ENCODE measurements around the gene SLC7A9. TPM values are rescaled to one million over a fixed set of nuclear protein-coding genes. Genes with fewer than 3 reads are reported as not detected.

SLC7A9 gene
- 0.63 and 3.4 TPM in 2 replicates for polyA plus RNA-seq

GRCh38 chr19:32869369-32869965, at the start of gene SLC7A9:
SLC7A9 (minus strand) TSS chr19:32869767; CDS start chr19:32868534, 1,233 bp downstream.

Other genes starting within 250 kb of the SLC7A9 start
- gene ANKRD27, start 194.6 kb downstream of the SLC7A9 start, polyA plus RNA-seq, result 4.8 and 7.5 TPM in 2 replicates
- 1.1 TPM in 1 of 2 replicates, not detected in the other for gene RGS9BP, start 193.9 kb downstream of the SLC7A9 start, polyA plus RNA-seq
- 2.1 and 7.5 TPM in 2 replicates for gene NUDT19, start 177.9 kb downstream of the SLC7A9 start, polyA plus RNA-seq
- gene TDRD12, start 150.0 kb downstream of the SLC7A9 start, polyA plus RNA-seq, result 0.10 TPM in 1 of 2 replicates, not detected in the other
- 3.7 and 15.6 TPM in 2 replicates for gene CEP89, start 102.2 kb upstream of the SLC7A9 start, polyA plus RNA-seq
- gene FAAP24, start 102.5 kb upstream of the SLC7A9 start, polyA plus RNA-seq, result 2.1 TPM in 1 of 2 replicates, not detected in the other
- 4.7 and 5.0 TPM in 2 replicates for gene RHPN2, start 195.1 kb upstream of the SLC7A9 start, polyA plus RNA-seq
- 2.1 and 3.4 TPM in 2 replicates for gene GPATCH1, start 211.4 kb upstream of the SLC7A9 start, polyA plus RNA-seq